ENCODE results near the gene MDFIC2.
"Not testable (repeated sequence)": the region's sequence is repeated elsewhere in the genome, so short reads cannot be mapped to it uniquely, and the experiment has no call there.

Gene MDFIC2

DNA sequence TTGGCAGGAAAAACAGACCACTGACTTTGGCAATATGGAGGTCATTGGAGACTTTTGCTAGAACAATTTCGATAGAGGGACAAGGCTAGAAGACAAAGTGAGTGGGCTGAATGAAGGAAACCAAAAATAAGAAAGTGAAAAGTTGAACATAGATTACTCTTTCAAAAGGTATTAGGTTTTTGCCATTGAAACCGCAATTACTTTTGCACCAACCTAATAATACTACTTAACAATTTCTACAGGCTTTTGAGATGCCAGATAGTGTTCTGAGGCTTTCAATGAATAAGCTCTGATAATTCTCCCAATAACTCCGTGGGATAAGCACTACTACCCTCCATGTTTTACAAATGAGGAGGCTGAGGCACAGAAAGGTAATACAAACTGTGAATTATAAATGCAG is 85.0 kb downstream of the MDFIC2 start:
- Mint-ChIP-seq H3K36me3 (ENCODE audit: low read depth) (no peaks in the 10 kb centered on the region), H3K9me3 (no peaks in the 10 kb centered on the region), H3K27ac (no peak overlapping the region), H3K27me3 (ENCODE audit: low read depth, poor library complexity) (peaks cover 3% of the 10 kb centered on the region), H3K4me3 (no peak overlapping the region), H3K4me1 (peaks cover 5% of the 10 kb centered on the region)
- TF ChIP-seq, protein P1, sequence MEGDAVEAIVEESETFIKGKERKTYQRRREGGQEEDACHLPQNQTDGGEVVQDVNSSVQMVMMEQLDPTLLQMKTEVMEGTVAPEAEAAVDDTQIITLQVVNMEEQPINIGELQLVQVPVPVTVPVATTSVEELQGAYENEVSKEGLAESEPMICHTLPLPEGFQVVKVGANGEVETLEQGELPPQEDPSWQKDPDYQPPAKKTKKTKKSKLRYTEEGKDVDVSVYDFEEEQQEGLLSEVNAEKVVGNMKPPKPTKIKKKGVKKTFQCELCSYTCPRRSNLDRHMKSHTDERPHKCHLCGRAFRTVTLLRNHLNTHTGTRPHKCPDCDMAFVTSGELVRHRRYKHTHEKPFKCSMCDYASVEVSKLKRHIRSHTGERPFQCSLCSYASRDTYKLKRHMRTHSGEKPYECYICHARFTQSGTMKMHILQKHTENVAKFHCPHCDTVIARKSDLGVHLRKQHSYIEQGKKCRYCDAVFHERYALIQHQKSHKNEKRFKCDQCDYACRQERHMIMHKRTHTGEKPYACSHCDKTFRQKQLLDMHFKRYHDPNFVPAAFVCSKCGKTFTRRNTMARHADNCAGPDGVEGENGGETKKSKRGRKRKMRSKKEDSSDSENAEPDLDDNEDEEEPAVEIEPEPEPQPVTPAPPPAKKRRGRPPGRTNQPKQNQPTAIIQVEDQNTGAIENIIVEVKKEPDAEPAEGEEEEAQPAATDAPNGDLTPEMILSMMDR (IDR thresholded peaks at IDR 0.05), result no peak
- no peak for DNase-seq

DNA sequence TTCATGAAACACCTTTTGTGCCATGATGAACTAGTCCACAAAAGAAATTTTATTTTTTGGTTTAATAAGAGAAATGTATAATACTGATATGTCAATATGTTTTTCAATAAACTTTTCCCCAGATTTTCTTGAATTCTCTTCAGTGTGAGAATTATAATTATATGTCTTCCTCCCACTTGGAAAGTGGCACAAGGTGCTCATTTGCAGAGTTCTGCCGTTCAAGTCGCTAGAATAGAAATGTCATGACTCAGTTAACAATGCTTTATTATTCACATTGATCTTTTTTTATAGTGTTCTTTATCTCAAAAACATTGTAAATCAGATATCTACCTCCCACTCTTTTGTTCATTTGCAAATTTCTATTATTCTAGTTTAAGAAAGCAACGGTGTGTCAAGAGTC is 87.3 kb downstream of the MDFIC2 start:
- no peak for DNase-seq
- no peaks in the 10 kb centered on the region for H3K9me3 Mint-ChIP-seq
- H3K27ac Mint-ChIP-seq, result no peak overlapping the region
- peaks cover 3% of the 10 kb centered on the region for H3K27me3 Mint-ChIP-seq (ENCODE audit: low read depth, poor library complexity)
- H3K4me3 Mint-ChIP-seq, result no peak overlapping the region
- peaks cover 5% of the 10 kb centered on the region for H3K4me1 Mint-ChIP-seq
- TF ChIP-seq, protein P1 (IDR thresholded peaks at IDR 0.05), result no peak
- no peaks in the 10 kb centered on the region for H3K36me3 Mint-ChIP-seq (ENCODE audit: low read depth)

DNA sequence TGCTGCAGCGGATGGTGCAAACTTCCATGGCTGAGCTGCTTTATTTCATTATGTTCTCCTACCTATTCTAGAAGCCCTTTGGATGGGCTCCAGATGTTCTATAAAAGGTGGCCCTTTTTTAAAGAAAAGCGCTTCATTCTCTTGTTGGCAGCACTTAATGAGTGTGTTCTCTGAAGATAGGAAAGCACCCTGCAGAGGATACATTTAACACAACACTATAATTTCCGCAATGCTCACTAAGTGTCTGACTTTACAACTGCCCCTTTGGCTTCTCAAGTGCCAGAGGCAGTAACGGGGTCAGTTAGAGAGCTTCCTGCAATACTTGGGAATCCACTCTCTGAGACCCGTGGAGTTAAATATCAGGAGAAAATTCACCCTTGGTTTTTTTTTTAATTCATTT is 88.1 kb downstream of the MDFIC2 start:
- no peak overlapping the region for H3K27ac Mint-ChIP-seq
- peaks cover 5% of the 10 kb centered on the region for H3K4me1 Mint-ChIP-seq
- H3K27me3 Mint-ChIP-seq (ENCODE audit: low read depth, poor library complexity), result peaks cover 3% of the 10 kb centered on the region
- H3K9me3 Mint-ChIP-seq, result no peaks in the 10 kb centered on the region
- no peaks in the 10 kb centered on the region for H3K36me3 Mint-ChIP-seq (ENCODE audit: low read depth)
- H3K4me3 Mint-ChIP-seq, result no peak overlapping the region
- TF ChIP-seq, protein P1 (IDR thresholded peaks at IDR 0.05), result no peak
- DNase-seq, result no peak

DNA sequence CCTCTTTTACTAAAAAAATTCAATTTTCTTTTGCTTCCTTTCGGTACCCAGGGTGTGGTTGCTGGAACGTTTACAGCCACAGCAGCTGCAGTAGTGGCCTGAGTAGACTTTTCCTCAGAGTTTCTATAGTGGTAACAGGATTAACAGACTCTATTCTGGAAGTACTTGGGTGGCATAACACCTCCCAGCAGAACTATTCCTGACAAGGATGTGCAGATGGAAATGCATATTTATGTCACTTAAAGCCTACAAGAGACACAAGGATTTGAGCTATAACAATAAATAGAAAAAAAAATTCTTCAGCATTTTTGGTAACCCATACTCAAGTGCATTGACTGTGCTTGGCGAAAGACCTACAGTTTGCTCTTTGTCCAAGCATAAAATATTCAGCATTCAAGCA is 94.0 kb downstream of the MDFIC2 start:
- Mint-ChIP-seq H3K27me3 (ENCODE audit: low read depth, poor library complexity) (no peaks in the 10 kb centered on the region), H3K27ac (no peak overlapping the region), H3K9me3 (no peaks in the 10 kb centered on the region), H3K4me1 (no peaks in the 10 kb centered on the region), H3K4me3 (no peak overlapping the region), H3K36me3 (ENCODE audit: low read depth) (no peaks in the 10 kb centered on the region)
- TF ChIP-seq, protein P1 (IDR thresholded peaks at IDR 0.05), result no peak
- no peak for DNase-seq

DNA sequence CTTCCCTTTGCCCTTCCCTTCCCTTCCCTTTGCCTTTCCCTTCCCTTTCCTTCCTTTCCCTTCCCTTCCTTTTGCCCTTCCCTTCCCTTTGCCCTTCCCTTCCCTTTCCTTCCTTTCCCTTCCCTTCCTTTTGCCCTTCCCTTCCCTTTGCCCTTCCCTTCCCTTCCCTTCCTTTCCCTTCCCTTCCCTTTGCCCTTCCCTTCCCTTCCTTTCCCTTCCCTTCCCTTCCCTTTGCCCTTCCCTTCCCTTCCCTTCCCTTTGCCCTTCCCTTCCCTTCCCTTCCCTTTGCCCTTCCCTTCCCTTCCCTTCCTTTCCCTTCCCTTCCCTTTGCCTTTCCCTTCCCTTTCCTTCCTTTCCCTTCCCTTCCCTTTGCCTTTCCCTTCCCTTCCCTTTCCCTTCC is 101.2 kb downstream of the MDFIC2 start:
- H3K4me1 Mint-ChIP-seq; DNase-seq; H3K9me3 Mint-ChIP-seq; H3K27me3 Mint-ChIP-seq (ENCODE audit: low read depth, poor library complexity); H3K36me3 Mint-ChIP-seq (ENCODE audit: low read depth); H3K27ac Mint-ChIP-seq; H3K4me3 Mint-ChIP-seq: not testable (repeated sequence)

DNA sequence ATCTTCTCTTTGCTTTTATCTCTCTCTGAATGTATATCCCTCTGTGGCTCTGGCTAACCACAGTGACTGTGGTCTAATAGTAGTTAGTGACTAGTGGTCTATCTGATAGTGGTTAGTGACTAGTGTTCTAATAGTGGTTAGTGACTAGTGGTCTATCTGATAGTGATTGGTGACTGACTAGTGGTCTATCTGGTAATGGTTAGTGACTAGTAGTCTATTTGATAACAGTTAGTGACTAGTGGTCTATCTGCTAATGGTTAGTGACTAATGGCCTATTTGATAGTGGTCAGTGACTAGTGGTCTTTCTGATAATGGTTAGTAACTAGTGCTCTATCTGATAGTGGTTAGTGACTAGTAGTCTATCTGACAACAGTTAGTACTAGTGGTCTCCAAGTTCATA is 110.5 kb downstream of the MDFIC2 start:
- Mint-ChIP-seq H3K9me3 (no peaks in the 10 kb centered on the region), H3K36me3 (ENCODE audit: low read depth) (no peaks in the 10 kb centered on the region), H3K27me3 (ENCODE audit: low read depth, poor library complexity) (peaks cover 3% of the 10 kb centered on the region), H3K4me1 (no peaks in the 10 kb centered on the region), H3K27ac (no peak overlapping the region), H3K4me3 (no peak overlapping the region)
- no peak for DNase-seq
- TF ChIP-seq, protein P1 (IDR thresholded peaks at IDR 0.05), result no peak

Data from nephron progenitor cell (in vitro differentiated cells).